GM12892 (cell line): ENCODE results near the gene ZNF823.

Experiments used
- POLR2A ChIP-seq: IDR thresholded peaks from 2 replicates; pipeline ENCODE4 v1.6.1; 2011; ENCODE audit warnings: low read depth, low read length, control low read depth
- POLR2AphosphoS5 ChIP-seq: IDR thresholded peaks from 2 replicates; pipeline ENCODE4 v1.6.1; 2011; ENCODE audit warnings: low read depth, low read length, control low read depth

DNA sequence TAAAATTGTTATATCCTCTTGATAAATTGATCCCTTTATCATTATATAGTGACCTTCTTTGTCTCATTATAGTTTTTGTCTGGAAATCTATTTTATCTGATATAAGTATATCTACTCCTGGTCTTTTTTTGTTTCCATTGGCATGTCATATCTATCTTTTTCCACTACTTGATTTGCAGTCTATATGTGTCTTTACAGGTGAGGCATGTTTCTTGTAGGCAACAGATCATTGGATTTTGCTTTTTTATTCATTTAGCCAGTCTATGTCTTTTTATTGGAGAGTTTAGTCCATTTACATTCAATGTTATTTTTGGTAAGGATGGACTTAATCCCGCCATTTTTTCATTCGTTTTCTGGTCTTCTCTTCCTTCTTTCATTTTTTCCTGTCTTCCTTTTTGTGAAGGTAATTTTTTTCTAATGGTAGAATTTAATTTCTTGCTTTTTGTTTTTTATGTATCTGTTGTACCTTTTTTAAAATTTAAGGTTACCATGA lies 13.5 kb upstream of the ZNF823 start:
- TF ChIP-seq POLR2A (no peak), POLR2AphosphoS5 (no peak)
